H1 (cell line): ENCODE data around the gene RHEB. TPM values are rescaled to one million over a fixed set of nuclear protein-coding genes. Genes with fewer than 3 reads are reported as not detected.

Experiments used
- CTCF ChIA-PET: fragments of 300-600 bp; sonication (Branson Sonifier 250); formaldehyde crosslinking; loops from one replicate; lab custom pipeline; 2021; ENCODE audit not compliant: partially characterized antibody; lab: Charles Lee
- POLR2A ChIA-PET: fragments of 300-600 bp; sonication (Branson Sonifier 250); formaldehyde crosslinking; loops from one replicate; lab custom pipeline; 2021; ENCODE audit warnings: inconsistent platforms; ENCODE audit not compliant: partially characterized antibody; lab: Charles Lee
- DNase-seq, 2 experiments: peaks; one replicate each; pipeline versions ENCODE4 v3.0.0 to v3.0.0-alpha.2; 2010 to 2022; ENCODE audit warnings: low spot score in 2 of 2, low read depth in 1 of 2, mixed read lengths in 1 of 2
- FAIRE-seq: peaks from 2 replicates; lab custom pipeline; 2011; peaks lifted over from hg19 to GRCh38; lab: Jason Lieb, UNC
- H2AFZ ChIP-seq: 2 replicates; pipeline ENCODE4 v1.8.1; 2012; ENCODE audit warnings: low read length, inconsistent platforms
- H2AK5ac ChIP-seq: 2 replicates; pipeline ENCODE4 v1.6.1; 2013; ENCODE audit warnings: low read depth, low read length
- H2BK120ac ChIP-seq: replicated peaks from 2 replicates; pipeline ENCODE3; 2013; ENCODE audit warnings: low read depth, low read length, inconsistent platforms
- H2BK12ac ChIP-seq: 2 replicates; pipeline ENCODE4 v1.6.1; 2013; ENCODE audit warnings: low read depth, low read length
- H2BK15ac ChIP-seq: 2 replicates; pipeline ENCODE4 v1.6.1; 2013; ENCODE audit warnings: low read length
- H2BK20ac ChIP-seq: 2 replicates; pipeline ENCODE4 v1.6.1; 2013; ENCODE audit warnings: low read length
- H2BK5ac ChIP-seq: 2 replicates; pipeline ENCODE4 v1.6.1; 2013; ENCODE audit warnings: low read depth, low read length
- H3K14ac ChIP-seq: 2 replicates; pipeline ENCODE4 v1.6.1; 2013; ENCODE audit warnings: inconsistent platforms; ENCODE audit not compliant: insufficient read length
- H3K18ac ChIP-seq: 2 replicates; pipeline ENCODE4 v1.6.1; 2013; ENCODE audit warnings: low read length; ENCODE audit errors: extremely low read depth
- H3K23ac ChIP-seq: 2 replicates; pipeline ENCODE4 v1.6.1; 2013; ENCODE audit warnings: inconsistent platforms; ENCODE audit not compliant: insufficient read length
- H3K23me2 ChIP-seq: 2 replicates; pipeline ENCODE4 v1.6.1; 2013; ENCODE audit warnings: low read depth, low read length
- H3K27ac ChIP-seq: 2 replicates; pipeline ENCODE4 v1.6.1; 2011; ENCODE audit warnings: low read depth, low read length, inconsistent platforms
- H3K27me3 ChIP-seq, 4 experiments: replicated peaks in 1 of 4; 1 replicate in 1 of 4; 2 replicates in 3 of 4; pipeline versions ENCODE4 v1.6.1 to v1.8.1; 2011 to 2013; ENCODE audit warnings: low read length in 3 of 4, mild to moderate bottlenecking in 3 of 4, inconsistent platforms in 2 of 4, mixed read lengths in 2 of 4, moderate library complexity in 1 of 4; ENCODE audit not compliant: control insufficient read depth in 3 of 4, insufficient read depth in 3 of 4; ENCODE audit errors: extremely low read depth in 1 of 4
- H3K36me3 ChIP-seq, 4 experiments: 2 replicates each; pipeline versions ENCODE4 v1.6.1 to v1.8.1; 2011 to 2013; ENCODE audit warnings: mild to moderate bottlenecking in 4 of 4, low read length in 3 of 4, moderate library complexity in 2 of 4, control low read depth in 1 of 4, inconsistent platforms in 1 of 4; ENCODE audit not compliant: insufficient read depth in 4 of 4, control insufficient read depth in 2 of 4
- H3K4ac ChIP-seq: replicated peaks from 2 replicates; pipeline ENCODE3; 2013; ENCODE audit warnings: low read length, low read depth, mixed read lengths, inconsistent platforms; ENCODE audit not compliant: insufficient read length
- H3K4me1 ChIP-seq, 4 experiments: replicated peaks in 1 of 4; 1 replicate in 1 of 4; 2 replicates in 3 of 4; pipeline versions ENCODE4 v1.6.1 to v1.8.1; 2011 to 2013; ENCODE audit warnings: low read length in 3 of 4, inconsistent platforms in 2 of 4, mixed read lengths in 1 of 4; ENCODE audit not compliant: insufficient read depth in 4 of 4, control insufficient read depth in 3 of 4
- H3K4me2 ChIP-seq, 2 experiments: 2 replicates each; pipeline versions ENCODE4 v1.6.1 to v1.8.1; 2011 to 2013; ENCODE audit warnings: low read depth in 2 of 2, low read length in 2 of 2, control low read depth in 1 of 2, inconsistent platforms in 1 of 2, mild to moderate bottlenecking in 1 of 2; ENCODE audit not compliant: insufficient read depth in 1 of 2
- H3K4me3 ChIP-seq, 4 experiments: fragments of 200-600, 300-600 bp in 1 of 4; sonication (generic), shearing (Covaris generic), sonication (Bioruptor Twin) in 1 of 4; 2 replicates each; pipeline versions ENCODE4 v1.5.1 to v1.8.1; 2011 to 2016; ENCODE audit warnings: low read length in 4 of 4, low read depth in 3 of 4, control low read depth in 2 of 4, inconsistent platforms in 2 of 4, mild to moderate bottlenecking in 2 of 4, mixed read lengths in 1 of 4, moderate library complexity in 1 of 4; ENCODE audit not compliant: insufficient read depth in 2 of 4; ENCODE audit errors: extremely low read depth in 1 of 4
- H3K56ac ChIP-seq: replicated peaks from 2 replicates; pipeline ENCODE3; 2013; ENCODE audit warnings: low read depth, mild to moderate bottlenecking, mixed read lengths, low read length, inconsistent platforms; ENCODE audit not compliant: insufficient read length
- H3K79me1 ChIP-seq: 2 replicates; pipeline ENCODE4 v1.6.1; 2013; ENCODE audit warnings: low read depth, low read length, control low read depth
- H3K79me2 ChIP-seq, 2 experiments: 2 replicates each; pipeline versions ENCODE4 v1.6.1 to v1.8.1; 2012 to 2013; ENCODE audit warnings: low read length in 2 of 2, mild to moderate bottlenecking in 2 of 2, inconsistent platforms in 1 of 2; ENCODE audit not compliant: insufficient read depth in 2 of 2, control insufficient read depth in 1 of 2
- H3K9ac ChIP-seq, 4 experiments: replicated peaks in 1 of 4; 1 replicate in 1 of 4; 2 replicates in 3 of 4; pipeline versions ENCODE4 v1.6.1 to v1.8.1; 2011 to 2013; ENCODE audit warnings: low read depth in 3 of 4, low read length in 3 of 4, control low read depth in 2 of 4, mild to moderate bottlenecking in 2 of 4, moderate library complexity in 2 of 4, inconsistent platforms in 1 of 4; ENCODE audit errors: extremely low read depth in 1 of 4
- H3K9me3 ChIP-seq, 2 experiments: 2 replicates each; pipeline versions ENCODE4 v1.6.1 to v1.8.1; 2012 to 2013; ENCODE audit warnings: mild to moderate bottlenecking in 2 of 2, moderate library complexity in 2 of 2, control low read depth in 1 of 2, inconsistent platforms in 1 of 2, low read depth in 1 of 2, low read length in 1 of 2, mixed read lengths in 1 of 2; ENCODE audit not compliant: insufficient read depth in 2 of 2
- H4K20me1 ChIP-seq, 2 experiments: replicated peaks in 1 of 2; 2 replicates each; pipeline versions ENCODE3 to v1.8.1; 2011 to 2013; ENCODE audit warnings: inconsistent platforms in 2 of 2, low read length in 2 of 2, mild to moderate bottlenecking in 1 of 2; ENCODE audit not compliant: insufficient read depth in 2 of 2, control insufficient read depth in 1 of 2
- H4K5ac ChIP-seq: 2 replicates; pipeline ENCODE4 v1.6.1; 2013; ENCODE audit warnings: low read length, low read depth, mixed read lengths, inconsistent platforms; ENCODE audit not compliant: insufficient read length
- H4K8ac ChIP-seq: 2 replicates; pipeline ENCODE4 v1.8.0; 2013; ENCODE audit warnings: mild to moderate bottlenecking, moderate library complexity, low read length, inconsistent platforms; ENCODE audit not compliant: insufficient read depth; ENCODE audit errors: extremely low read depth
- H4K91ac ChIP-seq: replicated peaks from 2 replicates; pipeline ENCODE3; 2013; ENCODE audit warnings: low read length, mixed read lengths, inconsistent platforms; ENCODE audit not compliant: insufficient read length
- ASH2L ChIP-seq: fragments of 200-600, 300-600 bp; sonication (generic); IDR thresholded peaks from one replicate; pipeline ENCODE4 v1.7.1; 2017; ENCODE audit warnings: low read length
- CTBP2 ChIP-seq: IDR thresholded peaks from 2 replicates; pipeline ENCODE4 v1.7.0; 2011; ENCODE audit warnings: borderline replicate concordance, mild to moderate bottlenecking, moderate library complexity, mixed read lengths, low read length; ENCODE audit not compliant: insufficient read depth, insufficient read length
- EGR1 ChIP-seq: IDR thresholded peaks from 2 replicates; pipeline ENCODE4 v1.6.1; 2011; ENCODE audit warnings: low read depth, low read length, borderline replicate concordance
- ZNF274 ChIP-seq: IDR thresholded peaks from 2 replicates; pipeline ENCODE4 v1.7.0; 2012; ENCODE audit warnings: low read length, borderline replicate concordance; ENCODE audit errors: extremely low read depth
- WGBS, 2 experiments: shearing (Covaris generic) in 1 of 2; methylation state at CpG; one replicate each; pipeline versions ENCODE4 v1.1.6 to v1.1.7; 2013 to 2015; ENCODE audit warnings: low lambda C conversion rate in 2 of 2, mixed read lengths in 2 of 2, inconsistent platforms in 1 of 2, low coverage in 1 of 2, missing lambda C conversion rate in 1 of 2; ENCODE audit not compliant: insufficient replicate concordance in 2 of 2, insufficient coverage in 1 of 2, insufficient read length in 1 of 2; ENCODE audit errors: extremely low coverage in 1 of 2, missing lambda C conversion rate in 1 of 2; 5-methylcytosine and 5-hydroxymethylcytosine counted together
- polyA plus RNA-seq, 7 experiments: library from polyadenylated mRNA; depleted of rRNA in 3 of 7; stranded (reverse) in 5 of 7; unstranded in 2 of 7; fragments of >200 nt in 5 of 7; fragments of 200-250 nt in 2 of 7; gene quantifications; 1 replicate in 5 of 7; 2 replicates in 1 of 7; 4 replicates in 1 of 7; pipeline versions ENCODE4 v1.2.1 to v1.2.3, GENCODE V29; 2011 to 2013; ENCODE audit warnings: missing spikeins in 2 of 7, mixed read lengths in 2 of 7
- total RNA-seq: library from RNA; stranded (reverse); fragmentation: NEBNext Ultra II Directional; extraction: Animal tissue kit (Norgen Biotek cat#: 25700); gene quantifications from 2 replicates; pipeline ENCODE4 v1.2.1, GENCODE V29; 2021
- TF ChIP-seq, protein P1 (sequence below): IDR thresholded peaks from 2 replicates; pipeline ENCODE4 v1.6.1; 2012; ENCODE audit warnings: inconsistent platforms

The RHEB gene
- total and polyA plus RNA-seq, 2 of the 8 experiments (the other 6 are each of a cell fraction or from before 2014, with no cell fraction given): 60.8 to 132 TPM

GRCh38 chr7:151553356-151553755 lies 33.7 kb upstream of the RHEB start:
- H3K4ac ChIP-seq: no peak overlapping the region
- H2BK20ac ChIP-seq: no peak overlapping the region
- no peak for TF ChIP-seq EGR1
- TF ChIP-seq CTBP2: no peak
- no peak for TF ChIP-seq ASH2L
- no peak for TF ChIP-seq ZNF274
- TF ChIP-seq, protein P1, sequence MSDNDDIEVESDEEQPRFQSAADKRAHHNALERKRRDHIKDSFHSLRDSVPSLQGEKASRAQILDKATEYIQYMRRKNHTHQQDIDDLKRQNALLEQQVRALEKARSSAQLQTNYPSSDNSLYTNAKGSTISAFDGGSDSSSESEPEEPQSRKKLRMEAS: no peak
- no peaks in the 10 kb centered on the region for H3K23me2 ChIP-seq
- no peak overlapping the region for H4K8ac ChIP-seq
- no peak for DNase-seq
- no peak overlapping the region for H2BK15ac ChIP-seq
- FAIRE-seq: no peak
- H3K27me3 ChIP-seq: no peaks in the 10 kb centered on the region
- no peak overlapping the region for H2AK5ac ChIP-seq
- H3K36me3 ChIP-seq: no peaks in the 10 kb centered on the region
- no peak overlapping the region for H2AFZ ChIP-seq
- H2BK5ac ChIP-seq: no peak overlapping the region
- H3K23ac ChIP-seq: no peak overlapping the region
- no peak overlapping the region for H3K4me3 ChIP-seq
- 0 out of 2 replicates have a peak overlapping the region, but pooled peaks have one; percentile 62 for H3K18ac ChIP-seq
- ChIA-PET POLR2A (interaction anchor here (0.5 to 1.0 kb wide), 2 partner anchors 33 to 103 kb away, joined by 3 read pairs; no protein-coding TSS in a partner anchor), CTCF (interaction anchor here (0.7 to 2.0 kb wide), 9 partner anchors 8 to 230 kb away, joined by 3 to 7 read pairs (median 4); no protein-coding TSS in a partner anchor)
- no peak overlapping the region for H3K27ac ChIP-seq
- H3K56ac ChIP-seq: no peak overlapping the region
- H3K9me3 ChIP-seq: no peaks in the 10 kb centered on the region
- H4K20me1 ChIP-seq: no peaks in the 10 kb centered on the region
- H3K14ac ChIP-seq: no peak overlapping the region
- H4K5ac ChIP-seq: no peak overlapping the region
- WGBS, 2 experiments: 90% methylated on average over 13 of the region's 15 CpGs; no CpG with 5 or more reads in 1 of the 2 experiments
- no peaks in the 10 kb centered on the region; a peak in 3 of 7 replicates for H3K4me1 ChIP-seq
- H4K91ac ChIP-seq: no peak overlapping the region
- H2BK12ac ChIP-seq: no peak overlapping the region
- H3K9ac ChIP-seq: no peak overlapping the region
- no peak overlapping the region for H2BK120ac ChIP-seq
- H3K79me2 ChIP-seq: no peaks in the 10 kb centered on the region
- H3K4me2 ChIP-seq: no peak overlapping the region
- H3K79me1 ChIP-seq: no peaks in the 10 kb centered on the region
